ENCODE results near the gene SPEN.

DNA sequence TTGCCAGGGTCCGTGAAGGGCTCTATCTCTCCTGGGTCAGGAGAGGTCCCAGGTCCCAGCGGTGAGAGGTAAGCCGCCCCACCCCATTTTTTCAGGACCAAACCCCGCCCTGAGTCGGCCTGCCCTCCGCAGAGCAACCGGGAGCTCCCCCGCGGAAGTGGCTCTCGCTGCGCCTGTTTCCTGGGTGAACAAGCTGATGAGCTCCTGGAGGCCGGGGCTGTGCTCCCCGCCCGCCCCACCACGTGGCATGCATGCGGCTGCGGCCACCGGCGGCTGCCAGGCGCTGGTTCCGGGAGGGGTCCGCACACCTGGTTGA, 96.4 kb downstream of the SPEN start:
- TF ChIP-seq, protein P1, sequence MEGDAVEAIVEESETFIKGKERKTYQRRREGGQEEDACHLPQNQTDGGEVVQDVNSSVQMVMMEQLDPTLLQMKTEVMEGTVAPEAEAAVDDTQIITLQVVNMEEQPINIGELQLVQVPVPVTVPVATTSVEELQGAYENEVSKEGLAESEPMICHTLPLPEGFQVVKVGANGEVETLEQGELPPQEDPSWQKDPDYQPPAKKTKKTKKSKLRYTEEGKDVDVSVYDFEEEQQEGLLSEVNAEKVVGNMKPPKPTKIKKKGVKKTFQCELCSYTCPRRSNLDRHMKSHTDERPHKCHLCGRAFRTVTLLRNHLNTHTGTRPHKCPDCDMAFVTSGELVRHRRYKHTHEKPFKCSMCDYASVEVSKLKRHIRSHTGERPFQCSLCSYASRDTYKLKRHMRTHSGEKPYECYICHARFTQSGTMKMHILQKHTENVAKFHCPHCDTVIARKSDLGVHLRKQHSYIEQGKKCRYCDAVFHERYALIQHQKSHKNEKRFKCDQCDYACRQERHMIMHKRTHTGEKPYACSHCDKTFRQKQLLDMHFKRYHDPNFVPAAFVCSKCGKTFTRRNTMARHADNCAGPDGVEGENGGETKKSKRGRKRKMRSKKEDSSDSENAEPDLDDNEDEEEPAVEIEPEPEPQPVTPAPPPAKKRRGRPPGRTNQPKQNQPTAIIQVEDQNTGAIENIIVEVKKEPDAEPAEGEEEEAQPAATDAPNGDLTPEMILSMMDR (IDR thresholded peaks at IDR 0.05; ENCODE audit: poor library complexity) = no peak
- TF ChIP-seq EZH2 (IDR thresholded peaks at IDR 0.05; ENCODE audit: borderline replicate concordance) = no peak
